Fibroblast of mammary gland (primary cell): ENCODE results near the gene KCNIP4.

Experiments
- DNase-seq: peaks from one replicate; pipeline ENCODE4 v3.0.0-alpha.2; 2010; ENCODE audit warnings: low read depth
- H3K4me3 ChIP-seq: 2 replicates; pipeline ENCODE4 v1.5.1; 2011; ENCODE audit warnings: low read depth, mild to moderate bottlenecking, low read length, moderate library complexity; ENCODE audit not compliant: control insufficient read depth
- CTCF ChIP-seq: conservative IDR thresholded peaks from 2 replicates; pipeline ENCODE4 v1.5.1; 2011; ENCODE audit warnings: low read depth, low read length, inconsistent platforms; ENCODE audit not compliant: control insufficient read depth, insufficient read depth

Gene KCNIP4

GRCh38 chr4:21680326-21680898, 268.2 kb downstream of the KCNIP4 start:
- no peak for TF ChIP-seq CTCF
- H3K4me3 ChIP-seq, result no peak overlapping the region
- DNase-seq, result no peak

- TF ChIP-seq CTCF, result no peak
- no peak for DNase-seq
Measured at GRCh38 chr4:21678711-21679110, 269.9 kb downstream of the KCNIP4 start.

GRCh38 chr4:21677173-21677572, 271.4 kb downstream of the KCNIP4 start:
- TF ChIP-seq CTCF, result no peak
- no peak for DNase-seq

More at GRCh38 chr4:21678711-21679110, 269.9 kb downstream of the KCNIP4 start:
- no peak overlapping the region for H3K4me3 ChIP-seq

GRCh38 chr4:21664355-21664754, 284.2 kb downstream of the KCNIP4 start:
- no peak for TF ChIP-seq CTCF
- no peak for DNase-seq
- H3K4me3 ChIP-seq, result no peak overlapping the region

More at GRCh38 chr4:21677173-21677572, 271.4 kb downstream of the KCNIP4 start:
- no peak overlapping the region for H3K4me3 ChIP-seq

GRCh38 chr4:21656832-21657231, 291.7 kb downstream of the KCNIP4 start:
- H3K4me3 ChIP-seq, result no peak overlapping the region
- peak; percentile 91 for DNase-seq
- no peak for TF ChIP-seq CTCF

- DNase-seq, result peak; percentile 3
- TF ChIP-seq CTCF, result no peak
- H3K4me3 ChIP-seq, result no peak overlapping the region
Measured at GRCh38 chr4:21655031-21655430, 293.5 kb downstream of the KCNIP4 start.
